ENCODE results near the gene TBC1D17. TPM values are rescaled to one million over a fixed set of nuclear protein-coding genes. Genes with fewer than 3 reads are reported as not detected.

The TBC1D17 gene
- total RNA-seq, 1 experiment from 2014 or later: 10.1 TPM

- no peak for DNase-seq (ENCODE audit: low spot score)
Measured at GRCh38 chr19:49848938-49849337, 28.6 kb upstream of the TBC1D17 start.

GRCh38 chr19:49849433-49850220 is 27.9 kb upstream of the TBC1D17 start:
- no peak for DNase-seq (ENCODE audit: low spot score)

- no peak for DNase-seq (ENCODE audit: low spot score)
Measured at GRCh38 chr19:49850221-49850486, 27.3 kb upstream of the TBC1D17 start.

DNA sequence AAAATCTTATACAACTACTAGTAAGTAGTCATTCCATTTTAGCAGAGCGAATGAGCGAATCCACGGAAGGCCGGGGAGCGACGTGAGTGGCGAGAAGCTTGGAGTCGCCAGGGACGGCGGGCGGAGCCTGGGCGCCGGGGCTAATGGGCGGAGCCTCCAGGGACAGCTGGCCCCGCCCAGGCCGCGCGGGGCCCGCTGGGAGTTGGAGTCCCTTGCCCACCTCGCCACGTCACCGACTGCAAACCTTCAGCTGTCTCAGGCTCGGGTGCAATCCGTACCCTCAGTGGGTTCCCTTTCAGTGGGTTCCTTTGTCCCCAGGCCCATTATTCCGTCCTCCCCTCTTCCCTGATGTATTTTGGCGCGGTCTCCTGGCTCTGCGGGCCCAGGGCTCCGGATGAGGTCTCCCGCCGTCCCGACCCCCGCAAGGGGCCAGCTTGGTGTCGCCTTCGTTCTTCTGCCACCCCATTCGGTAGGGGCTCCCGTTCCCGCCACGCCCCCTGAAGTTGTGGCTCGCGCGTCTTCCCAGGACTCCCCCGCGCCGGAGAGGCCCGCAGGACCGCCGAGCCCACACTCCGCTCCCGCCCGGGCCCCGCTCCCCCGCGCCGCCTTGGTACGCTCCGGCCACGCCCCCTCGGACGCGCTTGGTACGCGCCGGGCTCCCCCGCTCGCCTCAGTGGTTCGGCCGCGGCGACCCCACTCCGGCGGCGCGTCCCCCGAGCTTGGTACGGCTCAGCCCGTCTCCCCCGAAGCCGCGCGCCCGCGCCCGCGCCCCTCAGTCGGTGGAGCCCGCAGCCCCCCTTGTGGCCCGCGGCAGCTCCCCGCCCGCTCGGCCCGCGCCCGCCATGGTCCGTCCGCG is 26.8 kb upstream of the TBC1D17 start, which contains the start of gene PTOV1:
Gene PTOV1, plus strand, starts transcription at position 673 of the 856 bp plus-strand sequence.
- DNase-seq (ENCODE audit: low spot score): peak; percentile 86

DNA sequence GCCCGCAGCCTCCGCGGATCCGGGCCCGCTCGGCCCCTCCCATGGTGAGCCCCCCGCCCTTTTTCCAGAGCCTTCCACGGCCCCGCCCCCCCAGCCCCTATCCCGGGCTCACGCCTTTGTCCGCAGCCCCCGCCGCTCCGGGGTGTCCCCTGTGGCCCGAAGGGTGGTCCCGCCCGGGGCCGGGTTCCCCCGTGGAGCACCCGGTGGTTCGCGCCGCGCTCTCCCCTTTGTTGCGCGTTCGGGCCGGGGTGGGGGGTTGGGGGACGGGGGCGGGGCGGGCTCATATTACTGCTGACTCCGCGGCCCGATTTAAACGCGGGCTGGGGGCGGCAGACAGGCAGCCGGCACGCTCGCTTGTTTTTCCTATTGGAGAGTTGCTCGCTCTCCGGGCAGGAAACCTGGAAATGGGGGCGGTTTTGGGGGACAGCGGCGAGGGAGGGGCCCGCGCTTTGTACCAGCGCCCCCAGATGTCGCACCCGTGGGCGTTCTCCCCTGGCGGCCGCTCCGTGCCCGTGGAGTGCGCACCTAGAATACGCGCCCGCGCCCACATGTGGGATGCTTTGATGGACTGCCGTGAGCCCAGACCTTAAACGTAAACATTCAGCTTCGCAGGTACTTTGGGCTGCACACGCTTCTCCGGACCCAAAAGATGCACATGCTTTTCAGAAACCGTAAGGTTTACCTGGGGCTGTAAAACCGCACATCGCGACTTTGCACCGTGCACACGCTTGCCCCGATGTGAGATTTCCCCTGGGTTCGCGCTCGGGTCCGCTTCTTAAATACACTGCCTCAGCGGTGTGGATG is 25.8 kb upstream of the TBC1D17 start:
- DNase-seq (ENCODE audit: low spot score): no peak

GRCh38 chr19:49852631-49853126 is 24.8 kb upstream of the TBC1D17 start:
- DNase-seq (ENCODE audit: low spot score): no peak

DNA sequence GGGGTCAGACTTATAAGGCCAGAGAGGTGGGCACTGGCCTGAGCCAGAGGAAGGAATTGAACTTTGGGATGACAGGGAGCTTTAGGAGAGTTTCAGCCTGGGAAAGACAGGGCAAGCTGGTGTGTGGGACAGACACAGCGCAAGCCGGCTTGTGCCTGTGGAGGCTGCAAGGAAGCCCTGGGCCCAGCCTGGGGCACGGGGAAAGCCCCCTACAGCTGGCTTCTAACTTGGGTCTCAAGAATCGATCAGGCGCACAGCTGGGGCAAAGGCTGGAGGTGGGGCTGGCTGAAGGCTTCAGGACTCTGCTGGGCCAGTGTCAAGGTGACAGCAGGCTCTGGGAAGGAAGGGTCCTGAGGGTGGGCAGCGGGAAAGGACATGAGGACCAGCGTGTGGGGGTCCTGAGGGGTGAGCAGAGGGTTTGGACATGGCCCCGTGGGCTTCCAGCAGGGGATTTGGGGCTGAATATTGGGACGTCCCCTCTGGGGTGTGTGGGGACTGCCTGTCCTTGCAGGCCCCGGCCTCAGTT is 23.6 kb upstream of the TBC1D17 start:
- no peak for DNase-seq (ENCODE audit: low spot score)

DNA sequence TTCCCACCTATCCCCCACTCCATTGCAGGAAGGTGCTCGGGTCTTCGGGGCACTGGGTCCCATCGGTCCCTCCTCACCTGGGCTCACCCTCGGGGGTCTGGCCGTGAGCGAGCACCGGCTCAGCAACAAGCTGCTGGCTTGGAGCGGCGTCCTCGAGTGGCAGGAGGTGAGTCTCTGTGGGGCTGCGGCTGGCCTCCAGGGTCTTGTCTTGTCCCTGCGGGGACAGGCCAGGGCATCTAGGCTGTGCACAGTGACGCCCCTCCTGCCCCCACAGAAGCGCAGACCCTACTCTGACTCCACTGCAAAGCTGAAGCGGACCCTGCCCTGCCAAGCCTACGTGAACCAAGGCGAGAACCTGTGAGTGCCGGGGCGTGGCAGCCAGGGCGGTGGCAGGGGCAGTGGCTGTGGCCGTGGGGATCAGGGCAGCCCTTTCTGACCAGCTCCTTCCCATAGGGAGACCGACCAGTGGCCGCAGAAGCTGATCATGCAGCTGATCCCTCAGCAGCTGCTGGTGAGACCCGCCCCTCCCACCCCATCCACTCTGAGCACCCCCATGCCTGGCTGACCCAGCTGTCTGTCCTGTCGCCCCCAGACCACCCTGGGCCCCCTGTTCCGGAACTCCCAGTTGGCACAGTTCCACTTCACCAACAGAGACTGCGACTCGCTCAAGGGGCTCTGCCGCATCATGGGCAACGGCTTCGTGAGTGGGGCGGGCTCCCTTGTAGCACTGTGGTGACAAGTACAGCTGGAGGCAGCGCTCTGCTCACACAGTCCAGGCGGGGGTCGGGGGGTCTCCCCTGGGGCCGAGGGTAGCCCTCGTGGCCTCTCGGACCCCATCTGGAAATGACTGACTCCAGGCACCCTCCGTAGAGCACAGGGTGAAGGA is 22.9 kb upstream of the TBC1D17 start:
- DNase-seq (ENCODE audit: low spot score): no peak

GRCh38 chr19:49855277-49855675 is 22.2 kb upstream of the TBC1D17 start:
- no peak for DNase-seq (ENCODE audit: low spot score)

DNA sequence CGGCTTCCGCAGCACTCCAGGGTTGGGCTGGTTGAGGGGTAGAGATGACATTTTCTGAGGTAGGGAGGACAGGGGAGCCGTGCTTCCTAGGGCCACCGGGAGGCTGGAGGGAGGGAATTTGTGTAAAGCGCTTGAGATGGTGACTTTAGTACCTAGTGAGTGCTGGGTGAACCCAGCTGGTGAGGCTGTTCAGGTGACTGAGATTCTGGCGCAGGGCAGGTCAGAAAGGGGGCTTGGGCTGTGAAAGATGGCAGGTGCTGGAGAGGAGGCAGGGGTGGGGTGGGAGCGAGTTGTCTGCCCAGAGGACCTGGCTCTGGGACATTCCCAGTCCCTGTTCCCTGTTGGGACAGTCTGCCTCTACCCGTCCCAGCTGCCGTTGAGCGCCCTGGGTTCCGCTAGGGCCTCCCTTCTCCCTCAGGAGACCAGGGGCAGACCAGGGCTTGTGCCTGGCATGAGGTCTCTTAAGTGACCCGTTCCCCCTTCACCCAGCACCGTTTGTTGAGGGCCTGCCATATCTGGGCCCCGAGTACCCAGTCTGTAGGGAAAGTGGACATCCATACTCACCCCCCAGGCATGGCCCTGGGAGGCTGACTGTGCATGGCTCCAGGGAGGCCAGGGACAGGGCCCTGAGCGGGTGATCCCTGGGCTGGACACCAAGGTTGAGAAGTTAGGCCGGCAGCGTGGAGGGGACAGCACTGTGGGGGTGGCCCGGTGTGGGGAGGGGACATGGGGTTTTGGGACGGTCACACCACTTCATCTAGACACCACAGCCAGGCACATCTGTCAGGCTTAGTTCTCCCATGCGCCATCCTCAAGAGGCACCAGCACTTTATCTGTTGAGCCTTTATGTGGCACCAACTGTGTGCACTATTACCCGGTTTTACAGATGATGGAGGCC is 21.6 kb upstream of the TBC1D17 start:
- no peak for DNase-seq (ENCODE audit: low spot score)

- DNase-seq (ENCODE audit: low spot score): no peak
Measured at GRCh38 chr19:49856574-49857021, 20.9 kb upstream of the TBC1D17 start.

DNA sequence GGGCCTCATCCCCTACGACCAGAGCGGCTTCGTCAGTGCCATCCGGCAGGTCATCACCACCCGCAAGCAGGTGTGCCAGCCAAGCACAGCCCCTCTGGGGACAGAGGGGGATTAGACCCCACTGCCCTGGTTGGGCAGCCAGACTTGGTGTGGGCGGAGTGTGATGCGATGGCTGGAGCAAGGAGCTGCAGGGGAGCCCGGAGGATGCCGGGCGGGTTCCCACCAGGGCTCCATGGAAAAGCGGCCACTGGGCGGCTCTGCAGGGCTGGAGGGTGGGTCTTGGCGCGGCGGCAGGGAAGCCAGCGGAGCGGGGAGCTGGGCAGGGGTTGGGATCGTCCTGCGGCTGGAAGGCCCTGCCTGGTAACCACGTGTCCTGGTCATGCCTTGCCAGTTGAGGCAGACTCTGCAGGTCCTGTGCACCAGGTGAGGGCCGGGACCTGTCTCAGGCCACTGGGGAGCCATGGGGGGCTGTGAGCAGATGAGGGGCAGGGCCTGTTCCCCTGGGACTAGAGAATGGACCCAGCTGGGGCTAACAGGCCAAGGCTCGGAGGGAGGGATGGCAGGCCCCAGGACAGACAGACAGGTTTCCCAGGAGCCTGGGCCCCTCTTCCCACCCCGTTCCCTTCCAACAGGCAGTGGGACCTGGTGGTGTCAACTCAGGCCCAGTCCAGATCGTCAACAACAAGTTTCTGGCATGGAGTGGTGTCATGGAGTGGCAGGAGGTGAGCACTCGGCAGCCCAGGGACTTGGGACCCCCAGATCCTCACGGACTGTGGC is 20.3 kb upstream of the TBC1D17 start:
- DNase-seq (ENCODE audit: low spot score): no peak

GRCh38 chr19:49857838-49858087 is 19.7 kb upstream of the TBC1D17 start:
- no peak for DNase-seq (ENCODE audit: low spot score)

DNA sequence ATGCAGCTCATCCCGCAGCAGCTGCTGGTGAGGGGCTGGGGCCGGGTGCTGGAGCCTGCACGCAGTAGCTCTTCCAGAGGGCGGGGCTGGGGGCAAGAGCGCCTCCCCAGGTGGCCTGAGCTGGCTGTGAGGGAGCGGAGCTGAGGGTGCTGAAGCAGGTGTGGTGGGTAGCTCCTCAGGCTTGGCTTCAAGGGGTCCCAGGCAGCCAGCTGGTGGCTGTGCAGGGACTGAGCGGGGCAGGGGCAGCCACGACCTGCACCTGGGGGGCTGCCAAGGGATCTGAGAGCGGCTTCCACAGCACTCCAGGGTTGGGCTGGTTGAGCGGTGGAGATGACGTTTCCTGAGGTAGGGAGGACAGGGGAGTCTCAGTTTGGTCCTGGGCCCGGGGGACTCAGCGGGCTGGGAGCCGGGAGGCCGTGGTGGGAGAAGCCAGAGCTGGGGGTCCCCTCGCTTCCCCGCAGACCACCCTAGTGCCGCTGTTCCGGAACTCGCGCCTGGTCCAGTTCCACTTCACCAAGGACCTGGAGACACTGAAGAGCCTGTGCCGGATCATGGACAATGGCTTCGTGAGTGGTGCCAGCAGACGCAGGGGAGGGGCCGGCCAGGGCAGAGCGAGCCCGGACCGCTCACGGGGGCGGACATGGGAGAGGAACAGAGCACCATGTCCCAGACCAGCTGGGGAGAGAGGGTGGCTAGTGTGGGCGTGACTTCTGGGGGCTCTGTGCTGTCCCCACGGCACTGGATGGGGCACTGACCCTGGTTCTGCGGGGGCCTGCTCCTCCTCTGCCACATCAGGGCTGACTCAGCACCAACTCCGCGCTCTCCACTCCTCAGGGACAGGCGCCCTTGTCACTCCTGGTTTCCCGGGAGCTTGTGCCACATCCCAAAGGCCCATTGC is 19.2 kb upstream of the TBC1D17 start:
- DNase-seq (ENCODE audit: low spot score): peak; percentile 48

DNA sequence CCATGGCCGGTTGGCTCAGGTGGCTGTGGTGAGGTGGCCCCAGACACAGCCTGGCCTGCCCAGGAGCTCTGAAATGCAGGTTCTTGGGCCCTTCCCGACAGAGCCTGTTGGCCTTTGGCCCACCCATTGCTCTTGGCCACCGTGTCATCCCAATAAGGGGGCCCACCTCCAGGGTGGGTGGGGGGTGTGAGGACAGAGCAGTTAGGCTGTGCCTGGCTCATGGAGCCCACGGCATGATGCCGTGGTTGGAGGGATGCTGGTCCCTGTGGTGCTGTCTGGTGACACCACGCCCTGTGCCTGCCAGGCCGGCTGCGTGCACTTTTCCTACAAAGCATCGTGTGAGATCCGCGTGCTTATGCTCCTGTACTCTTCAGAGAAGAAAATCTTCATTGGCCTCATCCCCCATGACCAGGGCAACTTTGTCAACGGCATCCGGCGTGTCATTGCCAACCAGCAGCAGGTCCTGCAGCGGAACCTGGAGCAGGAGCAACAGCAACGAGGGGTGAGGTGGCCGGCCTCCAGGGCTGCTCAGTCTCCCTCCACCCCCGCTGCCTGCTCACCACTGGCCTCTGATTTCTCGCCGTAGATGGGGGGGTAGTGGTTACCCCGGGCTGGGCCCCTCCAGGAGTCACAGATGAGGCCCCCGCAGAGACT is 17.7 kb upstream of the TBC1D17 start:
- DNase-seq (ENCODE audit: low spot score): no peak

DNA sequence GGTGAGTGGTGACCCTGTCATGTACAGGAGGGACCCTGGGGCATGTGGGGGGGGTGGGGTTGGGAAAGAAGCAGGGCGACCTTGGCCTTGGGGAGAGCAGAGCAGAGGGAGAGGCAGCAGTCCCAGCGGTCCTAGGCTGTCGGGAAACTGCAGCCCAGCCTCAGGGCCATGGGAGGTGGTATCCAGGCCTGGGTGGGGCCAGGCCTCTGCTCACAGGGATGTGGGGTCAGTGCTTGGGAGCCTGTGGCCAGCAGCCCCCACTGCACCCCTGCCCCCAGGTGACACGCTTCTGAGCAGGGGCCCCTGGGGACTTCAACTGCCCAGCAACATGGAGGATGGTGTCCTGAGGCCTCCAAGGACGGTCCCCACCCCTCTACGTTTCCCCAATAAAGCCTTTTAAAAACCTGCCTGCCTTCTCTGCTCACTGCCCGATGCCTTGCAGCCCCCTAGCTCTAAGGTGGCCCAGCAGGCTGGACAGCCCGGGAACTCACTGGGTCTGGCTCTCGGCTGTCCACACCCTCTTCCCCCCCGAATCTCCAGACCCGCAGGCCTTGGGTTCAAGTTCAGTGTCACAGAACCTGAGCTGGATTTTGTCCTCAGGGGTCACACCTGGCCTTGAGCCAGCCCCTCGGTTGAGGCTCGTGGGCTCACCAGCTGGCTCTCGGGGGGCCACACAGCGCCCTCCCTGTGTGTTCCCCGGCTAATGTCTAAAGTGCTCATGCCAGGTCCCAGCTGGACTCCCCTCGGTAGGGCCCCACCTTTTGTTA is 17.0 kb upstream of the TBC1D17 start:
- no peak for DNase-seq (ENCODE audit: low spot score)

- peak; percentile 53 for DNase-seq (ENCODE audit: low spot score)
Measured at GRCh38 chr19:49861107-49861506, 16.4 kb upstream of the TBC1D17 start.

All from A172 (cell line).